Testis (tissue), 2 donors: ENCODE results near the gene KRTAP5-3.

Source experiments
- POLR2A ChIP-seq: fragments of 450-650 bp; IDR thresholded peaks from one replicate; pipeline ENCODE4 v1.6.1; 2017; ENCODE audit warnings: antibody characterized with exemption, mild to moderate bottlenecking, moderate library complexity
- TF ChIP-seq, protein P1 (sequence below), 3 experiments: fragments of 450-650 bp in 2 of 3; fragments of 200-600 bp in 1 of 3; sonication (generic) in 1 of 3; IDR thresholded peaks; one replicate each; pipeline ENCODE4 v1.5.1; 2016 to 2019; ENCODE audit warnings: antibody characterized with exemption in 3 of 3, mild to moderate bottlenecking in 2 of 3, moderate library complexity in 1 of 3

DNA sequence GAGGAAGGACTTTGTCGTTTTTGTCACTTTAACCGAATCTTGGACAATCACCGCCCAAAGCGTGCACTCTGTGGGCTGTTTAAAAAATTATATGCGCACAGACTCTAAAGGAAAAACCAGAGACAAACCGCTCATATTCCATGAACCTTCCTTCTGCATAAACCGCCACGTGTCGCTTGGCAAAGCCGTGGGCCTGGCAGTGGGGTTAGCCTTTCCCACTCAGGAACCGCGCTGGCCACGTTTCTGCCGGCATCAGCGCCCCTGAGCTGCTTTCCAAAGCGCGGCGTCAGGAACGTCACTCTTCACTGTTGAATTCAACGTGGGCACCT lies 44.1 kb upstream of the KRTAP5-3 start:
- TF ChIP-seq, protein P1, sequence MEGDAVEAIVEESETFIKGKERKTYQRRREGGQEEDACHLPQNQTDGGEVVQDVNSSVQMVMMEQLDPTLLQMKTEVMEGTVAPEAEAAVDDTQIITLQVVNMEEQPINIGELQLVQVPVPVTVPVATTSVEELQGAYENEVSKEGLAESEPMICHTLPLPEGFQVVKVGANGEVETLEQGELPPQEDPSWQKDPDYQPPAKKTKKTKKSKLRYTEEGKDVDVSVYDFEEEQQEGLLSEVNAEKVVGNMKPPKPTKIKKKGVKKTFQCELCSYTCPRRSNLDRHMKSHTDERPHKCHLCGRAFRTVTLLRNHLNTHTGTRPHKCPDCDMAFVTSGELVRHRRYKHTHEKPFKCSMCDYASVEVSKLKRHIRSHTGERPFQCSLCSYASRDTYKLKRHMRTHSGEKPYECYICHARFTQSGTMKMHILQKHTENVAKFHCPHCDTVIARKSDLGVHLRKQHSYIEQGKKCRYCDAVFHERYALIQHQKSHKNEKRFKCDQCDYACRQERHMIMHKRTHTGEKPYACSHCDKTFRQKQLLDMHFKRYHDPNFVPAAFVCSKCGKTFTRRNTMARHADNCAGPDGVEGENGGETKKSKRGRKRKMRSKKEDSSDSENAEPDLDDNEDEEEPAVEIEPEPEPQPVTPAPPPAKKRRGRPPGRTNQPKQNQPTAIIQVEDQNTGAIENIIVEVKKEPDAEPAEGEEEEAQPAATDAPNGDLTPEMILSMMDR (IDR thresholded peaks at IDR 0.05): no peak
- no peak for TF ChIP-seq POLR2A
